H1 (cell line): Measurements from ENCODE around the gene TMEM196. TPM values are rescaled to one million over a fixed set of nuclear protein-coding genes. Genes with fewer than 3 reads are reported as not detected.

Source experiments
- CBX8 ChIP-seq: fragments of 300-800, 300-1000 bp; sonication (generic); IDR thresholded peaks from 2 replicates; pipeline ENCODE4 v1.7.1; 2016; ENCODE audit warnings: low read depth, low read length, borderline replicate concordance
- POLR2A ChIP-seq, 2 experiments: IDR thresholded peaks; 1 replicate in 1 of 2; 2 replicates in 1 of 2; pipeline ENCODE4 v1.6.1; 2011; ENCODE audit warnings: low read depth in 2 of 2, low read length in 2 of 2, mild to moderate bottlenecking in 2 of 2; ENCODE audit errors: control extremely low read depth in 1 of 2
- SUZ12 ChIP-seq: fragments of 200-600 bp; sonication (generic); IDR thresholded peaks from 2 replicates; pipeline ENCODE4 v1.6.1; 2012; ENCODE audit warnings: mild to moderate bottlenecking, inconsistent platforms, low read length, moderate library complexity, mixed read lengths
- polyA plus RNA-seq, 7 experiments: library from polyadenylated mRNA; depleted of rRNA in 3 of 7; stranded (reverse) in 5 of 7; unstranded in 2 of 7; fragments of >200 nt in 5 of 7; fragments of 200-250 nt in 2 of 7; gene quantifications; 1 replicate in 5 of 7; 2 replicates in 1 of 7; 4 replicates in 1 of 7; pipeline versions ENCODE4 v1.2.1 to v1.2.3, GENCODE V29; 2011 to 2013; ENCODE audit warnings: missing spikeins in 2 of 7, mixed read lengths in 2 of 7
- total RNA-seq: library from RNA; stranded (reverse); fragmentation: NEBNext Ultra II Directional; extraction: Animal tissue kit (Norgen Biotek cat#: 25700); gene quantifications from 2 replicates; pipeline ENCODE4 v1.2.1, GENCODE V29; 2021
- TF ChIP-seq, protein P1 (sequence below): fragments of 300-600 bp; sonication (generic); IDR thresholded peaks from 2 replicates; pipeline ENCODE4 v1.7.1; 2012; ENCODE audit warnings: low read length, moderate library complexity, mild to moderate bottlenecking, inconsistent platforms; ENCODE audit not compliant: insufficient replicate concordance
- TF ChIP-seq, protein P2 (sequence below), 3 experiments: IDR thresholded peaks; 1 replicate in 2 of 3; 2 replicates in 1 of 3; pipeline versions ENCODE4 v1.5.1 to v1.6.1; 2011; ENCODE audit warnings: low read length in 3 of 3, mild to moderate bottlenecking in 3 of 3, inconsistent platforms in 2 of 3, low read depth in 1 of 3, moderate library complexity in 1 of 3; ENCODE audit not compliant: insufficient read depth in 1 of 3; ENCODE audit errors: control extremely low read depth in 1 of 3
- TF ChIP-seq, protein P3 (sequence below): IDR thresholded peaks from 2 replicates; pipeline ENCODE4 v1.6.1; 2012; ENCODE audit warnings: inconsistent platforms

Gene TMEM196
- total and polyA plus RNA-seq, 2 of the 8 experiments (the other 6 are each of a cell fraction or from before 2014, with no cell fraction given): 0.06 to 0.07 TPM

DNA sequence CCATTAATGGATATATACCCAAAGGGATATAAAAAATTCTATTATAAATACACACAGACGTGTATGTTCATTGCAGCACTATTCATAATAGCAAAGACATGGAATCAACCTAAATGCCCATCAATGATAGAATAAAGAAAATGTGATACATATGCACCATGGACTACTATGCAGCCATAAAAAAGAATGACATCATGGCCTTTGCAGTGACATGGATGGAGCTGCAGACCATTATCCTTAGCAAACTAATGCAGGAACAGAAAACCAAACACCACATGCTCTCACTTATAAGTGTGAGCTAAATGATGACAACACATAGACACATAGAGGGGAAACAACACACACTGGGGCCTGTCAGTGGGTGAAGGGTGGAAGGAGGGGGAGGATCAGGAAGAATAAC is 97.6 kb downstream of the TMEM196 start (continued):
- TF ChIP-seq, protein P1, sequence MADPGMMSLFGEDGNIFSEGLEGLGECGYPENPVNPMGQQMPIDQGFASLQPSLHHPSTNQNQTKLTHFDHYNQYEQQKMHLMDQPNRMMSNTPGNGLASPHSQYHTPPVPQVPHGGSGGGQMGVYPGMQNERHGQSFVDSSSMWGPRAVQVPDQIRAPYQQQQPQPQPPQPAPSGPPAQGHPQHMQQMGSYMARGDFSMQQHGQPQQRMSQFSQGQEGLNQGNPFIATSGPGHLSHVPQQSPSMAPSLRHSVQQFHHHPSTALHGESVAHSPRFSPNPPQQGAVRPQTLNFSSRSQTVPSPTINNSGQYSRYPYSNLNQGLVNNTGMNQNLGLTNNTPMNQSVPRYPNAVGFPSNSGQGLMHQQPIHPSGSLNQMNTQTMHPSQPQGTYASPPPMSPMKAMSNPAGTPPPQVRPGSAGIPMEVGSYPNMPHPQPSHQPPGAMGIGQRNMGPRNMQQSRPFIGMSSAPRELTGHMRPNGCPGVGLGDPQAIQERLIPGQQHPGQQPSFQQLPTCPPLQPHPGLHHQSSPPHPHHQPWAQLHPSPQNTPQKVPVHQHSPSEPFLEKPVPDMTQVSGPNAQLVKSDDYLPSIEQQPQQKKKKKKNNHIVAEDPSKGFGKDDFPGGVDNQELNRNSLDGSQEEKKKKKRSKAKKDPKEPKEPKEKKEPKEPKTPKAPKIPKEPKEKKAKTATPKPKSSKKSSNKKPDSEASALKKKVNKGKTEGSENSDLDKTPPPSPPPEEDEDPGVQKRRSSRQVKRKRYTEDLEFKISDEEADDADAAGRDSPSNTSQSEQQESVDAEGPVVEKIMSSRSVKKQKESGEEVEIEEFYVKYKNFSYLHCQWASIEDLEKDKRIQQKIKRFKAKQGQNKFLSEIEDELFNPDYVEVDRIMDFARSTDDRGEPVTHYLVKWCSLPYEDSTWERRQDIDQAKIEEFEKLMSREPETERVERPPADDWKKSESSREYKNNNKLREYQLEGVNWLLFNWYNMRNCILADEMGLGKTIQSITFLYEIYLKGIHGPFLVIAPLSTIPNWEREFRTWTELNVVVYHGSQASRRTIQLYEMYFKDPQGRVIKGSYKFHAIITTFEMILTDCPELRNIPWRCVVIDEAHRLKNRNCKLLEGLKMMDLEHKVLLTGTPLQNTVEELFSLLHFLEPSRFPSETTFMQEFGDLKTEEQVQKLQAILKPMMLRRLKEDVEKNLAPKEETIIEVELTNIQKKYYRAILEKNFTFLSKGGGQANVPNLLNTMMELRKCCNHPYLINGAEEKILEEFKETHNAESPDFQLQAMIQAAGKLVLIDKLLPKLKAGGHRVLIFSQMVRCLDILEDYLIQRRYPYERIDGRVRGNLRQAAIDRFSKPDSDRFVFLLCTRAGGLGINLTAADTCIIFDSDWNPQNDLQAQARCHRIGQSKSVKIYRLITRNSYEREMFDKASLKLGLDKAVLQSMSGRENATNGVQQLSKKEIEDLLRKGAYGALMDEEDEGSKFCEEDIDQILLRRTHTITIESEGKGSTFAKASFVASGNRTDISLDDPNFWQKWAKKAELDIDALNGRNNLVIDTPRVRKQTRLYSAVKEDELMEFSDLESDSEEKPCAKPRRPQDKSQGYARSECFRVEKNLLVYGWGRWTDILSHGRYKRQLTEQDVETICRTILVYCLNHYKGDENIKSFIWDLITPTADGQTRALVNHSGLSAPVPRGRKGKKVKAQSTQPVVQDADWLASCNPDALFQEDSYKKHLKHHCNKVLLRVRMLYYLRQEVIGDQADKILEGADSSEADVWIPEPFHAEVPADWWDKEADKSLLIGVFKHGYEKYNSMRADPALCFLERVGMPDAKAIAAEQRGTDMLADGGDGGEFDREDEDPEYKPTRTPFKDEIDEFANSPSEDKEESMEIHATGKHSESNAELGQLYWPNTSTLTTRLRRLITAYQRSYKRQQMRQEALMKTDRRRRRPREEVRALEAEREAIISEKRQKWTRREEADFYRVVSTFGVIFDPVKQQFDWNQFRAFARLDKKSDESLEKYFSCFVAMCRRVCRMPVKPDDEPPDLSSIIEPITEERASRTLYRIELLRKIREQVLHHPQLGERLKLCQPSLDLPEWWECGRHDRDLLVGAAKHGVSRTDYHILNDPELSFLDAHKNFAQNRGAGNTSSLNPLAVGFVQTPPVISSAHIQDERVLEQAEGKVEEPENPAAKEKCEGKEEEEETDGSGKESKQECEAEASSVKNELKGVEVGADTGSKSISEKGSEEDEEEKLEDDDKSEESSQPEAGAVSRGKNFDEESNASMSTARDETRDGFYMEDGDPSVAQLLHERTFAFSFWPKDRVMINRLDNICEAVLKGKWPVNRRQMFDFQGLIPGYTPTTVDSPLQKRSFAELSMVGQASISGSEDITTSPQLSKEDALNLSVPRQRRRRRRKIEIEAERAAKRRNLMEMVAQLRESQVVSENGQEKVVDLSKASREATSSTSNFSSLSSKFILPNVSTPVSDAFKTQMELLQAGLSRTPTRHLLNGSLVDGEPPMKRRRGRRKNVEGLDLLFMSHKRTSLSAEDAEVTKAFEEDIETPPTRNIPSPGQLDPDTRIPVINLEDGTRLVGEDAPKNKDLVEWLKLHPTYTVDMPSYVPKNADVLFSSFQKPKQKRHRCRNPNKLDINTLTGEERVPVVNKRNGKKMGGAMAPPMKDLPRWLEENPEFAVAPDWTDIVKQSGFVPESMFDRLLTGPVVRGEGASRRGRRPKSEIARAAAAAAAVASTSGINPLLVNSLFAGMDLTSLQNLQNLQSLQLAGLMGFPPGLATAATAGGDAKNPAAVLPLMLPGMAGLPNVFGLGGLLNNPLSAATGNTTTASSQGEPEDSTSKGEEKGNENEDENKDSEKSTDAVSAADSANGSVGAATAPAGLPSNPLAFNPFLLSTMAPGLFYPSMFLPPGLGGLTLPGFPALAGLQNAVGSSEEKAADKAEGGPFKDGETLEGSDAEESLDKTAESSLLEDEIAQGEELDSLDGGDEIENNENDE: no peak
- TF ChIP-seq, protein P2, sequence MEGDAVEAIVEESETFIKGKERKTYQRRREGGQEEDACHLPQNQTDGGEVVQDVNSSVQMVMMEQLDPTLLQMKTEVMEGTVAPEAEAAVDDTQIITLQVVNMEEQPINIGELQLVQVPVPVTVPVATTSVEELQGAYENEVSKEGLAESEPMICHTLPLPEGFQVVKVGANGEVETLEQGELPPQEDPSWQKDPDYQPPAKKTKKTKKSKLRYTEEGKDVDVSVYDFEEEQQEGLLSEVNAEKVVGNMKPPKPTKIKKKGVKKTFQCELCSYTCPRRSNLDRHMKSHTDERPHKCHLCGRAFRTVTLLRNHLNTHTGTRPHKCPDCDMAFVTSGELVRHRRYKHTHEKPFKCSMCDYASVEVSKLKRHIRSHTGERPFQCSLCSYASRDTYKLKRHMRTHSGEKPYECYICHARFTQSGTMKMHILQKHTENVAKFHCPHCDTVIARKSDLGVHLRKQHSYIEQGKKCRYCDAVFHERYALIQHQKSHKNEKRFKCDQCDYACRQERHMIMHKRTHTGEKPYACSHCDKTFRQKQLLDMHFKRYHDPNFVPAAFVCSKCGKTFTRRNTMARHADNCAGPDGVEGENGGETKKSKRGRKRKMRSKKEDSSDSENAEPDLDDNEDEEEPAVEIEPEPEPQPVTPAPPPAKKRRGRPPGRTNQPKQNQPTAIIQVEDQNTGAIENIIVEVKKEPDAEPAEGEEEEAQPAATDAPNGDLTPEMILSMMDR (IDR thresholded peaks at IDR 0.05; ENCODE audit: control extremely low read depth in 1 of 3, insufficient read depth in 1 of 3, low read depth in 1 of 3, low read length in 3 of 3): no peak
- no peak for TF ChIP-seq POLR2A (IDR thresholded peaks at IDR 0.05; ENCODE audit: control extremely low read depth in 1 of 2, low read depth in 2 of 2, low read length in 2 of 2)
- no peak for TF ChIP-seq CBX8
- TF ChIP-seq, protein P3, sequence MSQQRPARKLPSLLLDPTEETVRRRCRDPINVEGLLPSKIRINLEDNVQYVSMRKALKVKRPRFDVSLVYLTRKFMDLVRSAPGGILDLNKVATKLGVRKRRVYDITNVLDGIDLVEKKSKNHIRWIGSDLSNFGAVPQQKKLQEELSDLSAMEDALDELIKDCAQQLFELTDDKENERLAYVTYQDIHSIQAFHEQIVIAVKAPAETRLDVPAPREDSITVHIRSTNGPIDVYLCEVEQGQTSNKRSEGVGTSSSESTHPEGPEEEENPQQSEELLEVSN: no peak
- no peak for TF ChIP-seq SUZ12
